A549 (cell line): ENCODE results near the gene LRRC51. TPM values are rescaled to one million over a fixed set of nuclear protein-coding genes. Genes with fewer than 3 reads are reported as not detected.

Experiments used
- BHLHE40 ChIP-seq: IDR thresholded peaks from 2 replicates; pipeline ENCODE4 v1.6.1; 2012; ENCODE audit warnings: low read depth, low read length, inconsistent platforms
- CBX8 ChIP-seq: fragments of 200-600 bp; sonication (generic); IDR thresholded peaks from 2 replicates; pipeline ENCODE4 v1.6.1; 2016
- CEBPB ChIP-seq, 2 experiments: fragments of >200 bp in 1 of 2; sonication (Bioruptor Twin) in 1 of 2; formaldehyde crosslinking in 1 of 2; IDR thresholded peaks; 2 replicates each; pipeline ENCODE4 v1.6.1; 2012 to 2016
- EHMT2 ChIP-seq: fragments of 200-600 bp; sonication (generic); IDR thresholded peaks from 2 replicates; pipeline ENCODE4 v1.6.1; 2016; ENCODE audit warnings: antibody characterized with exemption, low read depth, mild to moderate bottlenecking, moderate library complexity
- EP300 ChIP-seq, 2 experiments: fragments of >200 bp; sonication (Bioruptor Twin); formaldehyde crosslinking; IDR thresholded peaks; 2 replicates in 1 of 2; 3 replicates in 1 of 2; pipeline ENCODE4 v1.6.1; 2016 to 2017
- ESRRA ChIP-seq: fragments of 150-350 bp; IDR thresholded peaks from 2 replicates; pipeline ENCODE4 v1.6.1; 2014; ENCODE audit warnings: mild to moderate bottlenecking, low read length, borderline replicate concordance
- GATA3 ChIP-seq: IDR thresholded peaks from 2 replicates; pipeline ENCODE4 v1.6.1; 2012; ENCODE audit warnings: borderline replicate concordance
- HOXA7 ChIP-seq: fragments of 250-450 bp; sonication (Bioruptor Pico); IDR thresholded peaks from 2 replicates; pipeline ENCODE4 v1.5.0; 2020; ENCODE audit warnings: mild to moderate bottlenecking, moderate library complexity
- HOXB13 ChIP-seq: fragments of 250-450 bp; sonication (Bioruptor Pico); IDR thresholded peaks from 2 replicates; pipeline ENCODE4 v1.5.0; 2020; ENCODE audit warnings: low read depth, mild to moderate bottlenecking, moderate library complexity
- JUN ChIP-seq, 2 experiments: fragments of >200 bp; sonication (Bioruptor Twin); formaldehyde crosslinking; IDR thresholded peaks; 2 replicates in 1 of 2; 3 replicates in 1 of 2; pipeline ENCODE4 v1.6.1; 2016 to 2017
- JUNB ChIP-seq: fragments of >200 bp; sonication (Bioruptor Twin); formaldehyde crosslinking; IDR thresholded peaks from 2 replicates; pipeline ENCODE4 v1.6.1; 2016
- KDM5A ChIP-seq: fragments of 200-600 bp; sonication (generic); IDR thresholded peaks from 2 replicates; pipeline ENCODE4 v1.6.1; 2016; ENCODE audit warnings: antibody characterized with exemption, mild to moderate bottlenecking
- NFE2L2 ChIP-seq: fragments of 150-350 bp; conservative IDR thresholded peaks from 2 replicates; pipeline ENCODE4 v1.6.1; 2014; ENCODE audit warnings: low read length
- PHF8 ChIP-seq: fragments of 200-600 bp; sonication (generic); IDR thresholded peaks from 2 replicates; pipeline ENCODE4 v1.6.1; 2016; ENCODE audit warnings: low read depth, mild to moderate bottlenecking, antibody characterized with exemption, moderate library complexity, borderline replicate concordance
- POLR2A ChIP-seq: IDR thresholded peaks from 2 replicates; pipeline ENCODE4 v1.6.1; 2012; ENCODE audit warnings: mild to moderate bottlenecking, low read length
- POLR2AphosphoS2 ChIP-seq: conservative IDR thresholded peaks from 2 replicates; pipeline ENCODE4 v1.6.1; 2012; ENCODE audit warnings: low read length, improper control_type of control experiment, inconsistent platforms
- RARB ChIP-seq: fragments of 250-450 bp; sonication (Bioruptor Pico); IDR thresholded peaks from 2 replicates; pipeline ENCODE4 v1.8.0; 2021; ENCODE audit warnings: mild to moderate bottlenecking, moderate library complexity
- RCOR1 ChIP-seq: fragments of 150-350 bp; IDR thresholded peaks from 2 replicates; pipeline ENCODE4 v1.6.1; 2014; ENCODE audit warnings: antibody characterized with exemption, low read length, low read depth
- SMC3 ChIP-seq: fragments of >200 bp; sonication (Bioruptor Twin); formaldehyde crosslinking; IDR thresholded peaks from 3 replicates; pipeline ENCODE4 v1.6.1; 2018; ENCODE audit warnings: inconsistent platforms
- SREBF2 ChIP-seq: fragments of 450-650 bp; IDR thresholded peaks from 2 replicates; pipeline ENCODE4 v1.6.1; 2014; ENCODE audit warnings: mild to moderate bottlenecking, moderate library complexity
- ZC3H11A ChIP-seq: fragments of 450-650 bp; IDR thresholded peaks from 2 replicates; pipeline ENCODE4 v1.6.1; 2014; ENCODE audit warnings: antibody characterized with exemption, mild to moderate bottlenecking
- polyA plus RNA-seq, 4 experiments: library from polyadenylated mRNA; depleted of rRNA in 3 of 4; stranded (reverse); fragments of >200 nt; fragmentation: RNase III in 1 of 4; extraction: RNeasy Plus Mini Kit Qiagen cat#74134 plus additional on column Dnase treatment in 1 of 4; gene quantifications; 2 replicates in 3 of 4; 3 replicates in 1 of 4; pipeline ENCODE4 v1.2.3, GENCODE V29; 2011 to 2017
- TF ChIP-seq, protein P1 (sequence below): IDR thresholded peaks from 2 replicates; pipeline ENCODE4 v1.6.1; 2012
- TF ChIP-seq, protein P2 (sequence below): fragments of >200 bp; sonication (Bioruptor Twin); formaldehyde crosslinking; IDR thresholded peaks from 2 replicates; pipeline ENCODE4 v1.6.1; 2016
- TF ChIP-seq, protein P3 (sequence below): fragments of 250-450 bp; sonication (Bioruptor Pico); IDR thresholded peaks from 2 replicates; pipeline ENCODE4 v1.5.0; 2021; ENCODE audit warnings: mild to moderate bottlenecking, moderate library complexity, borderline replicate concordance
- TF ChIP-seq, protein P4 (sequence below): fragments of >200 bp; sonication (Bioruptor Twin); formaldehyde crosslinking; IDR thresholded peaks from 3 replicates; pipeline ENCODE4 v1.6.1; 2016
- TF ChIP-seq, protein P5 (sequence below): fragments of 250-450 bp; sonication (Bioruptor Pico); IDR thresholded peaks from 2 replicates; pipeline ENCODE4 v1.5.0; 2020; ENCODE audit warnings: low read depth, mild to moderate bottlenecking, moderate library complexity

LRRC51 gene
- polyA plus RNA-seq, 2 of the 4 experiments (the other 2 are of a cell fraction) = 8.2 to 14.3 TPM

DNA sequence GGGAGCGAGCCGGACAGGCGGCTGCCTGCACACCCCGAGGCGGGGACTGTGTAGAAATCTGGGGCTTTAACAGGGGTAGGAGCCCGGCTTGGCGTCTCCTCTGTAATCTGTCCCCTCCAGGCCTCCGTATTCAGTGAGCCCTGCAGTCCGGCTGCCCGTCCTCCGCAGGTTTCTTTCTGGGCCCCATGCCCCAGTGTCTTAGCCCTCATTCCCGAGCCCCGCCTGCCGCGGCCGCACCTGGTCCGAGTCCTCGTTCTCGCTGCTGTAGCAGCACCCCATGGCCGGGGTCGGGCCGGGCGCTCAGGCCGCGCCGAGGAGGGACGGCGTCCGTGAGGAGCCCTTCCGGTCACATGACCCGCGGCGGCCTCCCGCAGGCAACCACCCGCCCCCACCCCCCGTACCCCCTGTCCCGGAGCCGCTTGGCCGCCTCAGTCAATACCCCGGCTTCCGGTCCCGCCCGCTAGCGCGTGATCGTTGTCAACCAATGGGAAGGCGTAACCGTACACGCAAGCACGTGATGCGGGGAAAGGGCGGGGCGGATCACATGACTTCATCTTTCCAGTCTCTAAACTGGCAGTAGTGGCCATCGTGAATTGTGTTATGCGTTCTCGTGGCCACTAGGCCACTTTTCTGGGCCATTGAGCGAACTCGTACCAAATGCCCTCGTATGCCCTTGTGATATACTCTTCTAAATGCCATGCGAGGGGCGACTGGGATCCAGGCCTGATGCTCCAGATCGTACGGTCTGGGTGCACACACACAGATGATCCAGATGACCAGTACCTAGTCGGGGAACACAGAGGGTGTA, 22.5 kb downstream of the LRRC51 start, which contains the start of gene LAMTOR1 (continued):
- TF ChIP-seq, protein P1, sequence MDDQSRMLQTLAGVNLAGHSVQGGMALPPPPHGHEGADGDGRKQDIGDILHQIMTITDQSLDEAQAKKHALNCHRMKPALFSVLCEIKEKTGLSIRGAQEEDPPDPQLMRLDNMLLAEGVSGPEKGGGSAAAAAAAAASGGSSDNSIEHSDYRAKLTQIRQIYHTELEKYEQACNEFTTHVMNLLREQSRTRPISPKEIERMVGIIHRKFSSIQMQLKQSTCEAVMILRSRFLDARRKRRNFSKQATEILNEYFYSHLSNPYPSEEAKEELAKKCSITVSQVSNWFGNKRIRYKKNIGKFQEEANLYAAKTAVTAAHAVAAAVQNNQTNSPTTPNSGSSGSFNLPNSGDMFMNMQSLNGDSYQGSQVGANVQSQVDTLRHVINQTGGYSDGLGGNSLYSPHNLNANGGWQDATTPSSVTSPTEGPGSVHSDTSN = no peak; the same call in 1 of the 2 replicates
- TF ChIP-seq CBX8 = no peak
- TF ChIP-seq EHMT2 = no peak
- TF ChIP-seq CEBPB (IDR thresholded peaks at IDR 0.05) = no peak
- TF ChIP-seq HOXB13 (CRISPR knock-in tag) = peak; percentile 70; the same call in 1 of the 2 replicates
- TF ChIP-seq POLR2AphosphoS2 = no peak
- TF ChIP-seq SREBF2 = no peak
- TF ChIP-seq, protein P2, sequence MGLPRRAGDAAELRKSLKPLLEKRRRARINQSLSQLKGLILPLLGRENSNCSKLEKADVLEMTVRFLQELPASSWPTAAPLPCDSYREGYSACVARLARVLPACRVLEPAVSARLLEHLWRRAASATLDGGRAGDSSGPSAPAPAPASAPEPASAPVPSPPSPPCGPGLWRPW = no peak
- TF ChIP-seq POLR2A = peak; percentile 49
- no peak for TF ChIP-seq RARB
- TF ChIP-seq NFE2L2 = no peak
- TF ChIP-seq, protein P3, sequence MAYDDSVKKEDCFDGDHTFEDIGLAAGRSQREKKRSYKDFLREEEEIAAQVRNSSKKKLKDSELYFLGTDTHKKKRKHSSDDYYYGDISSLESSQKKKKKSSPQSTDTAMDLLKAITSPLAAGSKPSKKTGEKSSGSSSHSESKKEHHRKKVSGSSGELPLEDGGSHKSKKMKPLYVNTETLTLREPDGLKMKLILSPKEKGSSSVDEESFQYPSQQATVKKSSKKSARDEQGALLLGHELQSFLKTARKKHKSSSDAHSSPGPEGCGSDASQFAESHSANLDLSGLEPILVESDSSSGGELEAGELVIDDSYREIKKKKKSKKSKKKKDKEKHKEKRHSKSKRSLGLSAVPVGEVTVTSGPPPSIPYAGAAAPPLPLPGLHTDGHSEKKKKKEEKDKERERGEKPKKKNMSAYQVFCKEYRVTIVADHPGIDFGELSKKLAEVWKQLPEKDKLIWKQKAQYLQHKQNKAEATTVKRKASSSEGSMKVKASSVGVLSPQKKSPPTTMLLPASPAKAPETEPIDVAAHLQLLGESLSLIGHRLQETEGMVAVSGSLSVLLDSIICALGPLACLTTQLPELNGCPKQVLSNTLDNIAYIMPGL (CRISPR knock-in tag) = no peak
- peak; percentile 90 for TF ChIP-seq PHF8
- no peak for TF ChIP-seq GATA3
- TF ChIP-seq ZC3H11A = no peak
- TF ChIP-seq SMC3 = no peak
- no peak for TF ChIP-seq JUNB
- no peak for TF ChIP-seq RCOR1
- TF ChIP-seq, protein P4, sequence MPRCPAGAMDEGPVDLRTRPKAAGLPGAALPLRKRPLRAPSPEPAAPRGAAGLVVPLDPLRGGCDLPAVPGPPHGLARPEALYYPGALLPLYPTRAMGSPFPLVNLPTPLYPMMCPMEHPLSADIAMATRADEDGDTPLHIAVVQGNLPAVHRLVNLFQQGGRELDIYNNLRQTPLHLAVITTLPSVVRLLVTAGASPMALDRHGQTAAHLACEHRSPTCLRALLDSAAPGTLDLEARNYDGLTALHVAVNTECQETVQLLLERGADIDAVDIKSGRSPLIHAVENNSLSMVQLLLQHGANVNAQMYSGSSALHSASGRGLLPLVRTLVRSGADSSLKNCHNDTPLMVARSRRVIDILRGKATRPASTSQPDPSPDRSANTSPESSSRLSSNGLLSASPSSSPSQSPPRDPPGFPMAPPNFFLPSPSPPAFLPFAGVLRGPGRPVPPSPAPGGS = peak; percentile 68; the same call in 1 of the 3 replicates
- 0 out of 2 replicates have a peak, but pooled peaks have one; percentile 45 for TF ChIP-seq HOXA7 (CRISPR knock-in tag)
- TF ChIP-seq, protein P5, sequence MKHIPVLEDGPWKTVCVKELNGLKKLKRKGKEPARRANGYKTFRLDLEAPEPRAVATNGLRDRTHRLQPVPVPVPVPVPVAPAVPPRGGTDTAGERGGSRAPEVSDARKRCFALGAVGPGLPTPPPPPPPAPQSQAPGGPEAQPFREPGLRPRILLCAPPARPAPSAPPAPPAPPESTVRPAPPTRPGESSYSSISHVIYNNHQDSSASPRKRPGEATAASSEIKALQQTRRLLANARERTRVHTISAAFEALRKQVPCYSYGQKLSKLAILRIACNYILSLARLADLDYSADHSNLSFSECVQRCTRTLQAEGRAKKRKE (CRISPR knock-in tag) = no peak
- TF ChIP-seq JUN (IDR thresholded peaks at IDR 0.05) = peak; percentile 72 to 98
- TF ChIP-seq ESRRA = no peak
- TF ChIP-seq EP300 (IDR thresholded peaks at IDR 0.05) = 0 out of 5 replicates have a peak, but pooled peaks of 1 of the 2 experiments have one; percentile 26
- peak; percentile 46; the same call in 1 of the 2 replicates for TF ChIP-seq KDM5A
- peak; percentile 87 for TF ChIP-seq BHLHE40
